Umbilical cord (tissue), 2 donors: Measurements from ENCODE around the gene FHDC1. TPM values are rescaled to one million over a fixed set of nuclear protein-coding genes. Genes with fewer than 3 reads are reported as not detected.

Experiments
- DNase-seq: peaks from one replicate; pipeline ENCODE4 v3.0.0-alpha.2; 2015; ENCODE audit warnings: low spot score
- total RNA-seq: library from RNA; depleted of rRNA; stranded (reverse); fragments of >200 nt; gene quantifications from one replicate; pipeline ENCODE4 v1.2.3, GENCODE V29; 2014; ENCODE audit warnings: low replicate concordance; ENCODE audit not compliant: insufficient read depth

The FHDC1 gene
- total RNA-seq, 1 donor from 2014 or later: 2.6 TPM

GRCh38 chr4:152936446-152937335 lies 568 bp downstream of the FHDC1 start:
- DNase-seq: no peak

- peak; percentile 75 for DNase-seq
Observed at GRCh38 chr4:152937336-152938236, 1.5 kb downstream of the FHDC1 start.

GRCh38 chr4:152938237-152938947 lies 2.3 kb downstream of the FHDC1 start:
- DNase-seq: no peak

GRCh38 chr4:152939621-152940020 lies 3.5 kb downstream of the FHDC1 start:
- DNase-seq: no peak

GRCh38 chr4:152940461-152940860 lies 4.3 kb downstream of the FHDC1 start:
- no peak for DNase-seq

GRCh38 chr4:152941411-152941810 lies 5.3 kb downstream of the FHDC1 start:
- no peak for DNase-seq

GRCh38 chr4:152942346-152942745 lies 6.2 kb downstream of the FHDC1 start:
- no peak for DNase-seq

GRCh38 chr4:152943672-152944071 lies 7.5 kb downstream of the FHDC1 start:
- peak; percentile 92 for DNase-seq

- DNase-seq: no peak
Observed at GRCh38 chr4:152944666-152945320, 8.7 kb downstream of the FHDC1 start.

GRCh38 chr4:152945639-152946038 lies 9.5 kb downstream of the FHDC1 start:
- no peak for DNase-seq

- DNase-seq: no peak
Observed at GRCh38 chr4:152946446-152946845, 10.3 kb downstream of the FHDC1 start.

- DNase-seq: no peak
Observed at GRCh38 chr4:152947311-152947710, 11.2 kb downstream of the FHDC1 start.

- DNase-seq: no peak
Observed at GRCh38 chr4:152949930-152950329, 13.8 kb downstream of the FHDC1 start.

GRCh38 chr4:152950402-152951274 lies 14.5 kb downstream of the FHDC1 start:
- DNase-seq: no peak

GRCh38 chr4:152951348-152951747 lies 15.2 kb downstream of the FHDC1 start:
- DNase-seq: no peak

- no peak for DNase-seq
Observed at GRCh38 chr4:152953514-152953913, 17.4 kb downstream of the FHDC1 start.

GRCh38 chr4:152954741-152955140 lies 18.6 kb downstream of the FHDC1 start:
- no peak for DNase-seq

- no peak for DNase-seq
Observed at GRCh38 chr4:152956147-152956546, 20.0 kb downstream of the FHDC1 start.

GRCh38 chr4:152956650-152957436 lies 20.7 kb downstream of the FHDC1 start:
- no peak for DNase-seq
